HepG2 (cell line): Measurements from ENCODE around the gene RNGTT. TPM values are rescaled to one million over a fixed set of nuclear protein-coding genes. Genes with fewer than 3 reads are reported as not detected.

Experiments used
- AFF4 ChIP-seq: sonication (generic); formaldehyde crosslinking; IDR thresholded peaks from 2 replicates; pipeline ENCODE4 v1.4.0; 2020; ENCODE audit warnings: missing genetic modification reagents
- ARID4A ChIP-seq: sonication (generic); formaldehyde crosslinking; IDR thresholded peaks from 2 replicates; pipeline ENCODE4 v1.5.0; 2020; ENCODE audit warnings: mild to moderate bottlenecking, missing genetic modification reagents, borderline replicate concordance
- CENPT ChIP-seq: sonication (generic); formaldehyde crosslinking; IDR thresholded peaks from 2 replicates; pipeline ENCODE4 v1.8.0; 2022; ENCODE audit warnings: low read depth, mild to moderate bottlenecking, moderate library complexity, missing genetic modification reagents
- CREB1 ChIP-seq, 2 experiments: fragments of 450-650 bp in 1 of 2; IDR thresholded peaks; 2 replicates each; pipeline ENCODE4 v1.6.1; 2016 to 2017; ENCODE audit warnings: control low read depth in 1 of 2, mild to moderate bottlenecking in 1 of 2, missing compliant biosample characterization in 1 of 2, missing genetic modification characterization in 1 of 2
- ETV6 ChIP-seq: sonication (generic); formaldehyde crosslinking; conservative IDR thresholded peaks from 2 replicates; pipeline ENCODE4 v1.4.0; 2020; ENCODE audit warnings: missing genetic modification reagents
- GTF2F1 ChIP-seq: fragments of 150-350 bp; IDR thresholded peaks from 2 replicates; pipeline ENCODE4 v1.6.1; 2014; ENCODE audit warnings: low read length
- HHEX ChIP-seq: IDR thresholded peaks from 2 replicates; pipeline ENCODE4 v1.6.1; 2016; ENCODE audit warnings: control low read depth
- IKZF4 ChIP-seq: sonication (generic); formaldehyde crosslinking; IDR thresholded peaks from 2 replicates; pipeline ENCODE4 v1.5.1; 2020; ENCODE audit warnings: borderline replicate concordance, mild to moderate bottlenecking, low read depth, missing genetic modification reagents; ENCODE audit errors: not compliant biosample characterization
- MTA3 ChIP-seq: sonication (generic); formaldehyde crosslinking; IDR thresholded peaks from 2 replicates; pipeline ENCODE4 v1.4.0; 2020; ENCODE audit warnings: missing genetic modification reagents
- RAD21 ChIP-seq: fragments of 450-650 bp; formaldehyde crosslinking; IDR thresholded peaks from 2 replicates; pipeline ENCODE4 v1.5.0; 2020; ENCODE audit warnings: mild to moderate bottlenecking
- SAP130 ChIP-seq: IDR thresholded peaks from 2 replicates; pipeline ENCODE4 v1.6.1; 2016; ENCODE audit warnings: low read depth
- SRSF9 ChIP-seq: fragments of 200-400 bp; formaldehyde crosslinking; IDR thresholded peaks from 2 replicates; pipeline ENCODE4 v1.6.1; 2018; ENCODE audit warnings: borderline replicate concordance, mild to moderate bottlenecking, low read depth, low read length; ENCODE audit not compliant: insufficient read depth, poor library complexity, severe bottlenecking
- TBP ChIP-seq: sonication (generic); formaldehyde crosslinking; IDR thresholded peaks from 2 replicates; pipeline ENCODE4 v1.5.0; 2020; ENCODE audit warnings: missing genetic modification reagents
- ZBTB20 ChIP-seq: sonication (generic); formaldehyde crosslinking; IDR thresholded peaks from 2 replicates; pipeline ENCODE4 v1.8.1; 2023; ENCODE audit warnings: missing genetic modification reagents, low read depth, mild to moderate bottlenecking, borderline replicate concordance
- ZBTB44 ChIP-seq: sonication (generic); formaldehyde crosslinking; IDR thresholded peaks from 2 replicates; pipeline ENCODE4 v1.4.0; 2020; ENCODE audit warnings: missing genetic modification reagents
- ZFP62 ChIP-seq: sonication (generic); formaldehyde crosslinking; IDR thresholded peaks from 2 replicates; pipeline ENCODE4 v1.4.0; 2020; ENCODE audit warnings: missing genetic modification reagents
- ZMYM3 ChIP-seq: sonication (generic); formaldehyde crosslinking; IDR thresholded peaks from 2 replicates; pipeline ENCODE4 v1.5.1; 2020; ENCODE audit warnings: mild to moderate bottlenecking, missing genetic modification reagents
- ZNF235 ChIP-seq: sonication (generic); formaldehyde crosslinking; IDR thresholded peaks from 2 replicates; pipeline ENCODE4 v1.8.1; 2023; ENCODE audit warnings: mild to moderate bottlenecking, missing genetic modification reagents, borderline replicate concordance
- ZNF24 ChIP-seq: fragments of 450-650 bp; IDR thresholded peaks from 2 replicates; pipeline ENCODE4 v1.6.1; 2017; ENCODE audit warnings: antibody characterized with exemption, mild to moderate bottlenecking
- polyA plus RNA-seq, 8 experiments: library from polyadenylated mRNA; depleted of rRNA in 3 of 8; stranded (reverse) in 7 of 8; unstranded in 1 of 8; fragments of >200 nt; fragmentation: Illumina TruSeq in 4 of 8; extraction: Trizol in 4 of 8; gene quantifications; 2 replicates each; pipeline versions ENCODE4 v1.2.1 to v1.2.3, GENCODE V29; 2011 to 2016; ENCODE audit warnings: low read depth in 4 of 8, missing spikeins in 1 of 8, mixed read lengths in 1 of 8; ENCODE audit not compliant: insufficient read depth in 1 of 8
- total RNA-seq, 5 experiments: library from RNA; depleted of rRNA; stranded (reverse); fragments of >200 nt; fragmentation: Illumina TruSeq; extraction: Trizol; gene quantifications; 2 replicates each; pipeline ENCODE4 v1.2.3, GENCODE V29; 2016; ENCODE audit warnings: low read depth in 1 of 5

RNGTT gene
- total and polyA plus RNA-seq, 2 of the 13 experiments (the other 11 are each of a cell fraction or from before 2014, with no cell fraction given): 6.0 to 22.6 TPM

- TF ChIP-seq AFF4: no peak
- TF ChIP-seq ZNF24: no peak
- TF ChIP-seq GTF2F1: no peak
- TF ChIP-seq ARID4A (CRISPR knock-in tag): peak; percentile 93
- no peak for TF ChIP-seq ZBTB44 (CRISPR knock-in tag)
- no peak for TF ChIP-seq CENPT (CRISPR knock-in tag)
- TF ChIP-seq ZMYM3 (CRISPR knock-in tag): peak; percentile 24; the same call in 1 of the 2 replicates
- no peak for TF ChIP-seq ETV6 (CRISPR knock-in tag)
- TF ChIP-seq SRSF9: no peak
- peak; percentile 43; the same call in 1 of the 2 replicates for TF ChIP-seq CREB1 (IDR thresholded peaks at IDR 0.05)
- TF ChIP-seq CREB1 (CRISPR knock-in tag; IDR thresholded peaks at IDR 0.05): peak; percentile 78
- 0 out of 2 replicates have a peak, but pooled peaks have one; percentile 31 for TF ChIP-seq ZBTB20 (CRISPR knock-in tag)
- no peak for TF ChIP-seq RAD21 (CRISPR knock-in tag)
- no peak for TF ChIP-seq TBP
- no peak for TF ChIP-seq HHEX (CRISPR knock-in tag)
- TF ChIP-seq ZNF235 (CRISPR knock-in tag): no peak
- no peak for TF ChIP-seq MTA3 (CRISPR knock-in tag)
- no peak for TF ChIP-seq IKZF4
- TF ChIP-seq SAP130 (CRISPR knock-in tag): peak; percentile 93
- no peak for TF ChIP-seq ZFP62
These were observed at the start of gene RNGTT (continued) for GRCh38 chr6:88963139-88964090.
